Frontal cortex (tissue), 4 donors: Measurements from ENCODE around the gene PTPMT1. TPM values are rescaled to one million over a fixed set of nuclear protein-coding genes. Genes with fewer than 3 reads are reported as not detected.
"Not testable (repeated sequence)": the region's sequence is repeated elsewhere in the genome, so short reads cannot be mapped to it uniquely, and the experiment has no call there.

Source experiments
- DNase-seq, 2 donors: peaks; one replicate each; pipeline ENCODE4 v3.0.0; 2012; ENCODE audit warnings: low spot score in 2 of 2
- FAIRE-seq: peaks from 2 replicates; lab custom pipeline; 2012; peaks lifted over from hg19 to GRCh38; lab: Jason Lieb, UNC
- total RNA-seq: library from RNA; depleted of rRNA; stranded (reverse); fragments of >200 nt; gene quantifications from one replicate; pipeline ENCODE4 v1.2.3, GENCODE V29; 2014
- donor health status: control.
- donor health status: control.
- donor health status: control.

PTPMT1 gene
- total RNA-seq, 1 donor from 2014 or later: 22.0 TPM

- DNase-seq: no peak
- FAIRE-seq: no peak
Observed at GRCh38 chr11:47541070-47541469, 24.3 kb upstream of the PTPMT1 start.

GRCh38 chr11:47545298-47545697 lies 20.1 kb upstream of the PTPMT1 start:
- FAIRE-seq: no peak
- no peak for DNase-seq

DNA sequence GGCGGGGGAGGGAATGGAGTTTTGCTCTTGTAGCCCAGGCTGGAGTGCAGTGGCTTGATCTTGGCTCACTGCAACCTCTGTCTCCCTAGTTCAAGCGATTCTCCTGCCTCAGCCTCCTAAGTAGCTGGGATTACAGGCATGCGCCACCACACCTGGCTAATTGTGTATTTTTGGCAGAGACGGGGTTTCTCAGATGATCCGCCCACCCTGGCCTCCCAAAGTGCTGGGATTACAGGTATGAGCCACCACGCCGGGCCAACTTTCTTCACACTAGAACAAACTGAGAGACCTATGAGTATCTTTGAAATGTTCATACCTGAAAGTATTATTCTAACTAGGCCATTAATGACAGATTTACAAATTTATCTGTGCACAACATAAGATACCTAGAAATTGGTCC lies 19.1 kb upstream of the PTPMT1 start:
- FAIRE-seq, DNase-seq: not testable (repeated sequence)

DNA sequence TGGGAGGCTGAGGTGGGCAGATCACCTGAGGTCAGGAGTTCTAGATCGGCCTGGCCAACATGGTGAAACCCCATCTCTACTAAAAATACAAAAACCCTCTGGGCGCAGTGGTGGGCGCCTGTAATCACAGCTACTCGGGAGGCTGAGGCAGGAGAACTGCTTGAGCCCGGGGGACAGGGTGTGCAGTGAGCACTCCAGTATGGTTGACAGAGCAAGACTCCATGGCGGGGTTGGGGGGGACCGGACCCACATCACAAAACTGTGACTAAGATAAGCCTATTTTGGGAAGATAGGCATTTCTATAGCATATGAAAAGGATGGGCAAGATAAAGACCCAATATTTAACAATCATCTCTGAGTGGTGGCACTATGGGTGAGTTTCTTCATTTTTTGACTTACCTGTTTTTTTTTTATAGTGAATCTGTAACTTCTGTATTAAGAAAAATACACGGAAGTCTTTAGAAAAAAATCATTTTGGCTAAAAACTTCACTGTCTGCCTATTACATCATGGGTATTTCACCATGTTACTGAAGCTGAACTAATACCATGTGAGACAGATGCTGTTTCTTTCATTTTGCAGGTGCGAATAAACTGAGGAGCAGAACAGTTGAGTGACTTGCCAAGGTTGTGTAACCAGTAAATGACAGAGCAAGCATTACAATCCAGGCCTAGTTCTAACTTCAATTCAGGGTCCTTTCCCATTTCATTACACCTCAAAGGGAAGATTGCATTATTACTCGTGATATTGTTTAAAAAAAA lies 14.9 kb upstream of the PTPMT1 start:
- FAIRE-seq: no peak
- no peak for DNase-seq

DNA sequence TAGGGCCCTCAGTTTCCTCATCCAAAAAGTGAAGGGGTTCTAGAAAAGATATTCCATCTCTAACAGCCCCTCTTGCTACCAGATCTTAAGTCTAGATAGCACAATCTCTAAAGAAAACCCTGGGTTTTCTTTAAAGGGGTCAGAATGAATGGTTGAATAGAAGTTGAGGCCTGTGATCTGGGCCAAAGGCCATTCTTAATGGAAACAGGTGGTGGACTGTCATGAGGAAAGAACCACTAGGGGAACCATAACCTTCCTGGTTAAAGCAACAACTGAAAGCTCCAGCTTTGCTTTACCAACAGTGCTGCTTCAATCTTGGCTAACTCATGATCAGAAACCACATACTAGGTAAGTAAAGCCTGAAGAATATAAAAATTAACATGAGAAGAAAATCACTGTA lies 14.3 kb upstream of the PTPMT1 start:
- FAIRE-seq (no peak), DNase-seq (no peak)

DNA sequence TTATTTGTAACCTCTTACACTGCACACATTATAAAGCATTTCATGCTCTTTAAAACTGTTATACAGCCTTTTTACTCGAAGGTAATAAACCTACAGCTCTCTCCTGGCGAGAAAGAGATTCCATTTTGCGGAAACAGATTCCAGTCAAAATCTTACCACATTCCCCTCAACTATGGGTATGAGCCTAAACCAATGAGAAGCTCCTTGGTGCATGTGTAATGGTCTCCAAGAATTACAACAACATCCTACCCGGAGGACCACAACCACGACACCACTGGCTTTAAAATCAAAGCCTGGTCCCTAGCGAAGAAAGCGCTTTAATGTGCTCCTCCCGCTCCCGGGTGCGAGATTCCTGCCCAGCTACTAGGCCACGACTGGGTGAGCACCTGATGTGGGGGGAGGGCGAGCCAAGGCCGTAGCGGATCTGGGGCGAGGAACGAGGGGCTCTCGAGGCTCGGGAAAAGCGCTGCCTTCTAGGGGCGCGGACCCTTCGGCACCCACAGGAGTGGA lies 13.3 kb upstream of the PTPMT1 start:
- no peak for FAIRE-seq

DNA sequence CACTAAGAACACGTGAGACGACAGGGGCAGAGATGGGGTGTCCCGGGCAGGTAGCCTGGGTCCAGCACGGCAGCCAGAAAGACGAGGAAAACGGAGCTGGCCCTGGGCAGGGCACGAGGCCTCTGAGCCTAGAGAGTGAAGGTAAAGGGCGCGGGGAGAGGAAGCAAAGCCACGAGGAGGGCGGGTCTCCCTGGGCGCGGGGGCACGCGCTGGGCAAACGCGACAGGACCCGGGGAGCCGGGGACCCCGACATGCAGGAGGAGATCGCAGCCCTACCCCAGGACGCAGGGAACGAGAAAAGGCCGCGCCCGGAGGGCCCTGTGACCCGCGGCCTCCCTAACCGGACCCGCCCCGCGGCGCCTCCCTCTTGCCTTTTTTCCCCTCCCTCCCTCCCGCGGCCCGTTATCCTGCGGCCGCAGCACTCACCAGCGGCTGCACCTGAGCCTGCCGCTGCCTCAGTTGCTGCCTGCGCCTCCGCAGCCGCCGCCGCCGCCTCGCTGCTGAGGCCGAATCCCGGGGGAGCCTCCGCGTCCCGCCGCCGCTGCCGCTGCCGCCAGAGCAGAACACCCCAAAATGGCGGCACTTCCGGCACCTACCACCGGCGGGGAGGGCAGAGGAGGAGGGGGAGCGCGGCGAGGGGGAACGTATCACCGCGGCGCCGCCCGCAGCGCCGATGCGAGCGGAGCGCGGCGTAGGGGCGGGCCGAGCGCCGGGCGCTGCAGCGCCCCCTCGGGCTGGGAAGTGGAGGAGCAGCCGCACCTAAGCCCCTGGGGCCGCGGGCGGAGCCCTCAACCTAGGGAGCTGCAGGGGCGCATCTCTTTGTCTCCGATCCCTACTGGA lies 12.6 kb upstream of the PTPMT1 start, which contains the start of gene CELF1:
Gene CELF1 (minus strand): TSS at position 567 of the 840 bp plus-strand sequence. CDS start 53,609 bp downstream, outside the sequence.
- DNase-seq (peak; percentile 89 to 91), FAIRE-seq (no peak)

More for the DNA sequence above, 13.3 kb upstream of the PTPMT1 start:
- DNase-seq: no peak

GRCh38 chr11:47553406-47553743 lies 12.0 kb upstream of the PTPMT1 start:
- DNase-seq: no peak
- no peak for FAIRE-seq

GRCh38 chr11:47557004-47557403 lies 8.4 kb upstream of the PTPMT1 start:
- not testable (repeated sequence) for DNase-seq, FAIRE-seq

DNA sequence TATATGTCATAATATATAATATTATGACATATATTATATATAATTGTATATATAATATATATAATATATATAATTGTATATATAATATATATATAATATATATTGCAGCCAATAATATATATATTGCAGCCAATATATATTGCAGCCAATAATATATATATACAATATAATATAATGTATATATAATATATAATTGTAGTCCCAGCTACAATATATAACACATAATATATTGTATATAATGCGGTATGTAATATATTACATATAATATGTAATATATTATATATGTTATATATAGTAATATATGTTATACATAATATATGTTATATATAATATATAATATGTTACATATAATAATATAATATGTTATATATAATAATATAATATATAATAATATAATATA lies 6.7 kb upstream of the PTPMT1 start:
- DNase-seq (no peak), FAIRE-seq (peak; percentile 99)

GRCh38 chr11:47560426-47560825 lies 5.0 kb upstream of the PTPMT1 start:
- DNase-seq (no peak), FAIRE-seq (no peak)

DNA sequence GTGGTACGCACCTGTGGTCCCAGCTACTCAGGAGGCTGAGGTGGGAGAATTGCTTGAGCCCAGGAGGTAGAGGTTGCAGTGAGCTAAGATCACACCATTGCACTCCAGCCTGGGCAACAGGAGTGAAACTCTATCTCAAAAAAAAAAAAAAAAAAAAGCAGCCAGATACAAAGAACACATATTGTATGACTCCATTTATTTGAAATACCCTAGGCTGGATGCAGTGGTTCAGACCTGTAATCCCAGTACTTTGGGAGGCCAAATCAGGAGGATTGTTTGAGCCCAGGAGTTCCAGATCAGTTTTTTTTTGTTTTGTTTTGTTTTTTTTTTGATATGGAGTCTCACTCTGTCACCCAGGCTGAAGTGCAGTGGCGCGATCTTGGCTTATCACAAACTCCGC lies 3.0 kb upstream of the PTPMT1 start:
- DNase-seq, FAIRE-seq: not testable (repeated sequence)

- DNase-seq, FAIRE-seq: not testable (repeated sequence)
Observed at GRCh38 chr11:47564366-47564765, 1.0 kb upstream of the PTPMT1 start.

DNA sequence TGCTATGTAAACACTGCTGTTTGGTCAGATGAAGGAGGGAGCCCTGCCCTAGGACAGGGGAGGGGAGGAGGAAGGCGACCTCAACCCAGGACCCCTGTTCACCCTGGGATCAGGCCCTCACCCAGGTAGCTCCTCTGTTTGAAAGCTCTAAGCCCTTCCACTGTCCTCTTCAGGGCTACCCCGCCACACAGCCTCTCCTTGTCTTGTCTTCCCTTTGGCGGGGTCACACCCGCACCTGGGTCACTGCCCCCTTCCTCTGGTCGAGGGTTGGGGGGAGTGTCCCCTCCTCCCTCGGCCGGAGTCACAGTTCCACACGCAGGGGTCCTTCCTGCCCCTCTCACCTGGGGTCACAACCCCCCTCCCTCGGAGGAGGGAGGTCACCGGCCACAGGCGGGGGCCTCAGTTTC lies 463 bp upstream of the PTPMT1 start:
- DNase-seq (peak in 1 of 2 donors; percentile 5), FAIRE-seq (no peak)

DNA sequence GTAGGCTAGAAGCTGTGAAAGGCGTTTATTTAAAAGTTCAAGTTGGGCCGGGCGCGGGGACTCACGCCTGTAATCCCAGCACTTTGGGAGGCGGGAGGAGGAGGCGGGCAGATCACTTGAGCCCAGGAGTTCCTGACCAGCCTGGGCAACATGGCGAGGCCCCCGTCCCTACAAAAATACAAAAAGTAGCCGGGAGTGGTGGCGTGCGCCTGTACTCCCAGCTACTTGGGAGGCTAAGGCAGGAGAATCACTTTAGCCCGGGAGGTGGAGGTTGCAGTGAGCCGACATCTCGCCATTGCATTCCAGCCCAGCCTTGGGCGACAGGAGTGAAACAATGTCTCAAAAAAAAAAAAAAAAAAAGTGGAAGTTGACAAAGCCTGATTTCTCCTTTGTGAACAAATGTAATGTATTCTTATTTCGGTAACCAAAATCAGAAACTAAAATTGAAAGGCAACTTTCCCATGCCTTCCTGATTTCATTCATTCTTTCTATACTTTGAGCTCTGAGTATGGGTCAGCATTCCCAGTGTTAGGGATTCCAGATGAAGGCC lies 825 bp downstream of the PTPMT1 start:
- FAIRE-seq (no peak), DNase-seq (no peak)

DNA sequence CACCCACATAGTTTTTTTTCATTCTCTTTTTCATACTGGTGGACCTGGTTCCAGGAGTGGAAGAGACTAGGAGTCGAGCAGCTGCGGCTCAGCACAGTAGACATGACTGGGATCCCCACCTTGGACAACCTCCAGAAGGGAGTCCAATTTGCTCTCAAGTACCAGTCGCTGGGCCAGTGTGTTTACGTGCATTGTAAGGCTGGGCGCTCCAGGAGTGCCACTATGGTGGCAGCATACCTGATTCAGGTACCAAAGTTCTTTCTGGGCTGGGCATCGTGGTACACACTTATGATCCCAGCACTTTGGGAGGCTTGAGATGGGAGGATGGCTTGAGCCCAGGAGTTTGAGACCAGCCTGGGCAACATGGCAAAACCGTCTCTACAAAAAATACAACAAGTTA lies 4.2 kb downstream of the PTPMT1 start:
- DNase-seq (no peak), FAIRE-seq (no peak)

GRCh38 chr11:47570651-47571356 lies 5.4 kb downstream of the PTPMT1 start:
- FAIRE-seq (no peak), DNase-seq (peak; percentile 0 to 3)

- no peak for FAIRE-seq
- DNase-seq: no peak
Observed at GRCh38 chr11:47571357-47571729, 5.9 kb downstream of the PTPMT1 start.

- FAIRE-seq: no peak
- no peak for DNase-seq
Observed at GRCh38 chr11:47571895-47572294, 6.5 kb downstream of the PTPMT1 start.

DNA sequence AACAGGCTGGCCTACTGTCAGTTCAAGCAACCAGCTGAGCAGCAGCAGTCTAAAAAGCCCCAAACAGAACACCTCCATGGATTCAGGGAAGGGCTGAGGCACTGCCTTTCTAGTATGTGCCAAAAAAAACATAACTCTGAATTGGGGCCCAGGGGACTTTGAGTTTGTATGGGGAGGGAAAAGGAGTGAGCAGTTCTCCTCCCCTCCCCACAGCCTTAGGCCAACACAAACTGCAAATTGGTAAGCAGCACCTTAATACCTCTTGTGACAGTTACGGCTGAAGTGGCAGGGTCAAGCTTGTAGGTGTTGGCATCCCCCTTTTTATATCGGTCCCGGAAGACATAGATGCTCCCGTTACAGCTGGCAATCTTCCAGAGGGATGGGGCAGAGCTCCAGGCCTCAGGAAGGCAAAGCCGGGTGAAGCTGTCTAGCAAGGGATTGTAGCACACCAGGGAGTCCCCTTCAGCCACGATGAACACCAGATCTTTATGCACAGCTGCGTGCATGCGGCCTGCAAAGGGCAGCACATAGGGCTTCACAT lies 7.4 kb downstream of the PTPMT1 start:
- FAIRE-seq (no peak), DNase-seq (no peak)
